Hematopoietic multipotent progenitor cell (in vitro differentiated cells): ENCODE data around the gene PHLDA3. TPM values are rescaled to one million over a fixed set of nuclear protein-coding genes. Genes with fewer than 3 reads are reported as not detected.
A peak's percentile ranks its signal among the peaks of the same experiment; 100 is the strongest.
"Not testable (repeated sequence)": the region's sequence is repeated elsewhere in the genome, so short reads cannot be mapped to it uniquely, and the experiment has no call there.

Experiments
- DNase-seq, 3 donors: peaks; one replicate each; pipeline ENCODE4 v3.0.0-alpha.2; 2011 to 2015; ENCODE audit warnings: low read depth in 2 of 3, low spot score in 2 of 3
- total RNA-seq: library from RNA; depleted of rRNA; stranded (reverse); fragments of >200 nt; gene quantifications from one replicate; pipeline ENCODE4 v1.2.3, GENCODE V29; 2012

Gene PHLDA3
- total RNA-seq, 1 donor = 3.8 TPM

- no peak for DNase-seq
Observed at GRCh38 chr1:201504179-201504631, 35.2 kb upstream of the PHLDA3 start.

- DNase-seq = no peak
Observed at GRCh38 chr1:201503397-201504176, 34.6 kb upstream of the PHLDA3 start.

- no peak for DNase-seq
Observed at GRCh38 chr1:201502511-201502857, 33.5 kb upstream of the PHLDA3 start.

GRCh38 chr1:201501812-201502510 is 33.0 kb upstream of the PHLDA3 start:
- DNase-seq = no peak

- no peak for DNase-seq
Observed at GRCh38 chr1:201501144-201501543, 32.2 kb upstream of the PHLDA3 start.

- no peak for DNase-seq
Observed at GRCh38 chr1:201500670-201501120, 31.7 kb upstream of the PHLDA3 start.

GRCh38 chr1:201499795-201500669 is 31.0 kb upstream of the PHLDA3 start:
- no peak for DNase-seq

- DNase-seq = no peak
Observed at GRCh38 chr1:201499191-201499590, 30.2 kb upstream of the PHLDA3 start.

- DNase-seq = no peak
Observed at GRCh38 chr1:201498621-201499020, 29.6 kb upstream of the PHLDA3 start.

GRCh38 chr1:201497935-201498509 is 29.0 kb upstream of the PHLDA3 start:
- DNase-seq = no peak

GRCh38 chr1:201496296-201496690 is 27.3 kb upstream of the PHLDA3 start:
- DNase-seq = no peak

GRCh38 chr1:201495551-201496295 is 26.7 kb upstream of the PHLDA3 start:
- DNase-seq = no peak

- peak in 1 of 3 donors; percentile 26 for DNase-seq
Observed at GRCh38 chr1:201493757-201494617, 25.0 kb upstream of the PHLDA3 start.

- DNase-seq = not testable (repeated sequence)
Observed at GRCh38 chr1:201493026-201493656, 24.2 kb upstream of the PHLDA3 start.

- no peak for DNase-seq
Observed at GRCh38 chr1:201491896-201492511, 23.0 kb upstream of the PHLDA3 start.

GRCh38 chr1:201490708-201491131 is 21.7 kb upstream of the PHLDA3 start:
- no peak for DNase-seq

- peak in 2 of 3 donors; percentile 22 to 58 for DNase-seq
Observed at GRCh38 chr1:201489643-201490261, 20.8 kb upstream of the PHLDA3 start.
